Measurements from ENCODE around the gene PDLIM1. TPM values are rescaled to one million over a fixed set of nuclear protein-coding genes. Genes with fewer than 3 reads are reported as not detected.

The PDLIM1 gene
- polyA plus RNA-seq, 1 of the 3 experiments (the other 2 are of a cell fraction), result 97.2 TPM

- TF ChIP-seq GABPA (IDR thresholded peaks at IDR 0.05; ENCODE audit: low read depth), result no peak
- TF ChIP-seq MEF2A (IDR thresholded peaks at IDR 0.05; ENCODE audit: borderline replicate concordance, low read depth), result no peak
- TF ChIP-seq, protein P1, sequence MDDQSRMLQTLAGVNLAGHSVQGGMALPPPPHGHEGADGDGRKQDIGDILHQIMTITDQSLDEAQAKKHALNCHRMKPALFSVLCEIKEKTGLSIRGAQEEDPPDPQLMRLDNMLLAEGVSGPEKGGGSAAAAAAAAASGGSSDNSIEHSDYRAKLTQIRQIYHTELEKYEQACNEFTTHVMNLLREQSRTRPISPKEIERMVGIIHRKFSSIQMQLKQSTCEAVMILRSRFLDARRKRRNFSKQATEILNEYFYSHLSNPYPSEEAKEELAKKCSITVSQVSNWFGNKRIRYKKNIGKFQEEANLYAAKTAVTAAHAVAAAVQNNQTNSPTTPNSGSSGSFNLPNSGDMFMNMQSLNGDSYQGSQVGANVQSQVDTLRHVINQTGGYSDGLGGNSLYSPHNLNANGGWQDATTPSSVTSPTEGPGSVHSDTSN (IDR thresholded peaks at IDR 0.05), result no peak
- TF ChIP-seq ELF1 (IDR thresholded peaks at IDR 0.05), result no peak
Measured at GRCh38 chr10:95330966-95331453, 40.2 kb upstream of the PDLIM1 start (continued).

- TF ChIP-seq TEAD4 (IDR thresholded peaks at IDR 0.05; ENCODE audit: borderline replicate concordance, insufficient read depth), result no peak
- no peak for TF ChIP-seq IRF3 (IDR thresholded peaks at IDR 0.05; ENCODE audit: low read depth, low read length)
- TF ChIP-seq, protein P2, sequence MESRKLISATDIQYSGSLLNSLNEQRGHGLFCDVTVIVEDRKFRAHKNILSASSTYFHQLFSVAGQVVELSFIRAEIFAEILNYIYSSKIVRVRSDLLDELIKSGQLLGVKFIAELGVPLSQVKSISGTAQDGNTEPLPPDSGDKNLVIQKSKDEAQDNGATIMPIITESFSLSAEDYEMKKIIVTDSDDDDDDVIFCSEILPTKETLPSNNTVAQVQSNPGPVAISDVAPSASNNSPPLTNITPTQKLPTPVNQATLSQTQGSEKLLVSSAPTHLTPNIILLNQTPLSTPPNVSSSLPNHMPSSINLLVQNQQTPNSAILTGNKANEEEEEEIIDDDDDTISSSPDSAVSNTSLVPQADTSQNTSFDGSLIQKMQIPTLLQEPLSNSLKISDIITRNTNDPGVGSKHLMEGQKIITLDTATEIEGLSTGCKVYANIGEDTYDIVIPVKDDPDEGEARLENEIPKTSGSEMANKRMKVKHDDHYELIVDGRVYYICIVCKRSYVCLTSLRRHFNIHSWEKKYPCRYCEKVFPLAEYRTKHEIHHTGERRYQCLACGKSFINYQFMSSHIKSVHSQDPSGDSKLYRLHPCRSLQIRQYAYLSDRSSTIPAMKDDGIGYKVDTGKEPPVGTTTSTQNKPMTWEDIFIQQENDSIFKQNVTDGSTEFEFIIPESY (IDR thresholded peaks at IDR 0.05; ENCODE audit: borderline replicate concordance, low read depth), result no peak
- no peak for TF ChIP-seq RXRA (IDR thresholded peaks at IDR 0.05; ENCODE audit: borderline replicate concordance, low read depth)
- POLR2A ChIA-PET, result no interaction called here
- Histone ChIP-seq H3K79me2 (ENCODE audit: insufficient read depth) (no peaks in the 10 kb centered on the region), H2AFZ (ENCODE audit: low read depth) (no peak overlapping the region), H3K27me3 (ENCODE audit: insufficient read depth) (no peaks in the 10 kb centered on the region), H3K27ac (ENCODE audit: low read depth in 2 of 2, low read length in 1 of 2) (no peak overlapping the region), H4K20me1 (ENCODE audit: insufficient read depth) (no peaks in the 10 kb centered on the region), H3K4me1 (ENCODE audit: control insufficient read depth in 1 of 2, insufficient read depth in 2 of 2, low read depth in 1 of 2, low read length in 1 of 2) (peaks cover 3 to 10% of the 10 kb centered on the region in 2 experiments; a peak in 2 of 4 replicates), H3K4me2 (no peak overlapping the region), H3K36me3 (replicated peaks in 1 of 2; ENCODE audit: control insufficient read depth in 1 of 2, insufficient read depth in 2 of 2, low read length in 1 of 2) (no peaks in the 10 kb centered on the region), H3F3A (replicated peaks; ENCODE audit: insufficient read depth) (no peaks in the 10 kb centered on the region), H3K9ac (no peak overlapping the region), H3K4me3 (ENCODE audit: low read depth in 2 of 2, low read length in 1 of 2) (no peak overlapping the region), H3K9me2 (no peaks in the 10 kb centered on the region), H3K9me3 (no peaks in the 10 kb centered on the region)
- WGBS (ENCODE audit: low lambda C conversion rate), result 89% methylated on average over 9 of the region's 9 CpGs
- CTCF ChIA-PET, result interaction anchor here (0.6 kb wide), 1 partner anchor 33 kb away, joined by 3 read pairs; no protein-coding TSS in a partner anchor
- no peak for DNase-seq
Measured at GRCh38 chr10:95329296-95329695, 38.5 kb upstream of the PDLIM1 start.

DNA sequence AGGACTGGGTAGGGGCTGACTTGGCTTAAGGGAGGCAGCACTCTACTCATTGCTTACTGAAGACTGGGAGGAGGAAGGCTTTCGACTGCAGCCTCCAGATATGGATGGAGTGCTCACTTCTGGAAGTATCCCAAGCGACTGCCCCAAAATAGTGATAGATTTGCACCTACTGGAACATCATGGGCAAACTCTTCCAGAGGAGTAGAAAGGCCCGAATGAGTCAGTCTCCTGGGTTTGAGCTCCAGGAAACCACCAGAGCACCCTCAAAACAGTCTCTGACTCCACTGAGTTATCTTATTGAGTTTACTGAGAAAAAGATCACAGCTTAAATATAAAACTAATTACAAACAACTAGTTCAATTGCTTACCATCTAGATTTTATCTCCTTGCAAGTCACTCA is 37.2 kb upstream of the PDLIM1 start:
- Histone ChIP-seq H3K4me2 (no peak overlapping the region), H3K79me2 (ENCODE audit: insufficient read depth) (no peaks in the 10 kb centered on the region), H3K27ac (ENCODE audit: low read depth in 2 of 2, low read length in 1 of 2) (no peak overlapping the region), H3K4me3 (ENCODE audit: low read depth in 2 of 2, low read length in 1 of 2) (no peak overlapping the region), H4K20me1 (ENCODE audit: insufficient read depth) (no peaks in the 10 kb centered on the region), H3K36me3 (replicated peaks in 1 of 2; ENCODE audit: control insufficient read depth in 1 of 2, insufficient read depth in 2 of 2, low read length in 1 of 2) (no peaks in the 10 kb centered on the region), H3K9ac (no peak overlapping the region), H2AFZ (ENCODE audit: low read depth) (no peak overlapping the region), H3K4me1 (ENCODE audit: control insufficient read depth in 1 of 2, insufficient read depth in 2 of 2, low read depth in 1 of 2, low read length in 1 of 2) (peaks cover 0 to 10% of the 10 kb centered on the region in 2 experiments; a peak in 2 of 4 replicates), H3K9me3 (no peaks in the 10 kb centered on the region), H3K27me3 (ENCODE audit: insufficient read depth) (no peaks in the 10 kb centered on the region), H3K9me2 (no peaks in the 10 kb centered on the region), H3F3A (replicated peaks; ENCODE audit: insufficient read depth) (no peaks in the 10 kb centered on the region)
- ChIA-PET CTCF (interaction anchor here (0.8 to 1.1 kb wide), 2 partner anchors 83 to 85 kb away, joined by 3 to 4 read pairs; no protein-coding TSS in a partner anchor), POLR2A (no interaction called here)
- 79% methylated on average over 3 of the region's 3 CpGs for WGBS (ENCODE audit: low lambda C conversion rate)
- TF ChIP-seq RAD21 (IDR thresholded peaks at IDR 0.05; ENCODE audit: low read length), result no peak
- no peak for TF ChIP-seq CHD2 (IDR thresholded peaks at IDR 0.05; ENCODE audit: low read length, partially characterized antibody)
- no peak for TF ChIP-seq EZH2phosphoT487 (IDR thresholded peaks at IDR 0.05; ENCODE audit: borderline replicate concordance, low read depth)
- no peak for TF ChIP-seq SIN3A (IDR thresholded peaks at IDR 0.05; ENCODE audit: borderline replicate concordance, low read depth, low read length)
- no peak for TF ChIP-seq FOXM1 (IDR thresholded peaks at IDR 0.05; ENCODE audit: low read depth)
- DNase-seq, result no peak

All from SK-N-SH (cell line).